Glomerular visceral epithelial cell (primary cell): Measurements from ENCODE around the gene SH2B3.

Experiments used
- DNase-seq: peaks from one replicate; pipeline ENCODE4 v3.0.0-alpha.2; 2016; ENCODE audit errors: extremely low spot score

SH2B3 gene

DNA sequence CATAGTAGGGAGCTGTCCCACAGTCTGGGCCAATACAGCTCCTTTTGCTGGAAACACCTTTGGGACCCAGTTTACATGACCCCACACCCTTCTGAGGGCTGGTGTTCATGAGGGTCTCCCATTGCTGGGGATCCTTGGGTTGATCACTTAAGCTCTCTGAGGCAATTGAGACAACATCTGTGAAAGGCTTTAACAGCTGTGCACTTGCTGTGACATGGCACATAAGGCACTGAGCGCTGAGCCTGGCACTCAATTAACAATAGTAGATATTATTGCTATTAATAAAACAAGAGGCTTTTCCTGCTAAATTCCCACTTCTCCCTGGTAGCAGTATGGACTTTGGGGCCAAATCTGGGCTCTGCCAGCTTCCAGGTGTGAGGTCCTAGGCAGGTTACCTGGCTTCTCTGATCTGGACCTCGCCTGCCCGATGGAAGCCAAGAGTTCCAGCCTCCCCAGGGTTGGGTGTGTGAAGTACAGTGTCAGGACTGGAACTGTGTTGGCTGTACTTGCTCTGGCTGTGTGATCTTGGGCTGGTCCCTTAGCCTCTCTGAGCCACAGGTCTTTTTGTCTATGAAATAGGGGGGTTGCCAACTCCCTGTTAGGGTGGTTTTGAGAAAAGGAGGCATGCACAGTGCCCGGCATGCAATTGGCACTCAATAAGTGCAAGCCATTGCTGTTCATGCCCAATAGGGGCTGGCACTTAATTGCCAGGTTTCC, 3.1 kb downstream of the SH2B3 start:
- no peak for DNase-seq

DNA sequence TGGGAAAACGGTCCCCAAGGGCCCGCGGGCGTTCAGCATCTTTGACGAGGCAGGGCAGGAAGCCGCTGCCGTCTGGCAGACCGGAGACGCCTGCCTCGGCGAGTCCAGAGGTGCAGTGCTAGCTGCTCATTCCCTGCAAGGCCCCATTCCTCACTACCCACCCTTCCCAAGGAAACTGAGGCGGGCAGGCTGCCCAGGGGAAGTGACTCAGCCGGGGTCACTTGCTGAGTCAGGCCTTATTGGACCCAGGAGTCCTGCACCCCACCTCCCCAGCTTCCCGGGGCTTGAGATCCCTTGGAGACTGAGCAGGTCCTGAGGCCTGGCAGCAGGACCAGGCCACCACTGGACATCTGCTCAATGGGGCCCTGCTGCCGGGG, 3.7 kb downstream of the SH2B3 start:
- DNase-seq = peak; percentile 18

DNA sequence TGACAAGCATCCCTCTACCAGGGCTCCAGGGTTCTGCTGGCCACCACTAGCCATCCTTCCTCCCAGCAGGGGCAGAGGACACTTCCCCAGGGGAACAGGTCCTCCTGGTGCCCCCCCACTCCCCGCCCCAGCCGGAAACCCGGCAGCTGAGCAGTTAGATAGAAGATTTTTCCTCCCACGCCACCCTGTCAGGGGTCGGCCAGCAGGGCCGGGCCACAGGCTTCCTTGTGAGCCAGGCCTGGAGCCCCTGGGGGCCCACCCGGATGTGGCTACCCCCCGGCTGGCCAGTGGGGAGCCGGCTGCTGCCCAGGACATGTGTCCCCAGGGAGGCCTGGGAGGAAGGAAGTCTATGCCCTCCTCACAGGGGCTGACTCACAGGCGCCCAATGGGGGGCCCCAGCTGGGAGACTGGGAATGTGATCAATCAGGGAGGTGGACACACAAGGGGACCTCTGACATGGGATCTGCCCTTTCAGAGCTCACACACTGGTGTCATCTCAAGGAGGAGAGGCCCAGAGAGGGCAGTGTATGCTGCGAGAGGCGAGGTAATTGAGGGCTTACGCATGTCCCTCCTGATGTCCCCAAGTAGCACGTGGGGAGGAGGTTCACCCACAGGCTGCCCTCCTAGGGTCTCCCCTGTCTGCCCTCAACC, 4.2 kb downstream of the SH2B3 start:
- peak; percentile 86 for DNase-seq

DNA sequence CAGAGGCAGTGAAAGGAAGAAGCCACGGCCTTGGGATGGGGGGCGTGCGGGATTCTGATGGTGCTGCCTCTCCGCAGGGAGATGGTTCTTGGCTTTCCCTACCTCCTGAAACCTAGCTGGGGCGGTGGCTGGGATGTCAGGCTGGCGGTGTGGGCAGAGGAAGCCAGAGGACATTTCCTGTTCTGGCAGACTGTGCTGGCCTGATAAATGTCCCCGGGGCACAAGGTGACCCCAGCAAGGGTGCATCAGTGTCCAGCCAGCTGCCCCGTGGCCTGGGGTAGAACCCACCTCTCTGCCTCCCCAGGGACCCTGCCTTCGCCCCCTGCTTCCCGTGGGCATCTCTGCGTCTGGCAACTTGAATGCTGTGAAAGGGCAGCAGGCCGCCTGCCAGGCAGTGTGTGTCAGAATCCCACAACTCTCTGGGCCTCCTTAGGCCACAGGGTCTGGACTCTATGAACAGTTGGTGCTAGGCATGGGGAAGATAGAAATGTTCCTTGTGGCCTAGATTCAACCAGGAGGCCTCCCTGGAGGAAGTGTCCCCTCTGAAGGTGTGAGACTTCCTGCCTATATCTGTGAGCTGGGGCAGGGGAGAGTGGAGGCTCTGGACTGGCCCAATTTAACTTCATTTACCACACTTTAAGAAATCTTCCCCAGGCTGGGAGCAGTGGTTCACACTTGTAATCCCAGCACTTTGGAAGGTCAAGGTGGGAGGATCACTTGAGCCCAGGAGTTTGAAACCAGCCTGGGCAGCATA, 4.9 kb downstream of the SH2B3 start:
- peak; percentile 46 for DNase-seq

DNA sequence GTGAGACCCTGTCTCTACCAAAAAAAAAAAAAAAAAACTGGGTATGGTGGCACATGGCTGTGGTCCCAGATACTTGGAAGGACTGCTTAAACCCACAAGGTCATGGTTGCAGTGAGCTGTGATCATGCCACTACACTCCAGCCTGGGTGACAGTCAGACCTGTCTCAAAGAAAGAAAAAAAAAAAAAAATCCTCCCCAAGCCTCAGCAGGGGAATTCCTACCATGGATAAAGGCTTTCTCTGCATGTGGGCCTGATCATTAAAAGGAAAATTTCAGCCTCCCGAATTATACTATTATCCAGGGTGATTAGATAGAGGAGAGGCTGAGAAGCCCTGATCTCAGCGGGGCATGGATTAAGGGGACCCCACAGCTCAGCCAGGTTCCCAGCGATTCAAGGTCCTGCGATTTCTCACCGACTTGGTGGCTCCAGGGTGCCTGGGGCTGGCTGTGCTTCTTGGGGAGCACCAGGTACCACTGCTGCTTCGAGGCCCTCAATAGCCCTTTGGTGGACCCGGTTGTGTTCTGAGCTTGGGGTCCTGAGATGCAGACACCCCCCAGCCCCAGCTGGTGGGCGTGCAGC, 5.6 kb downstream of the SH2B3 start:
- no peak for DNase-seq

DNA sequence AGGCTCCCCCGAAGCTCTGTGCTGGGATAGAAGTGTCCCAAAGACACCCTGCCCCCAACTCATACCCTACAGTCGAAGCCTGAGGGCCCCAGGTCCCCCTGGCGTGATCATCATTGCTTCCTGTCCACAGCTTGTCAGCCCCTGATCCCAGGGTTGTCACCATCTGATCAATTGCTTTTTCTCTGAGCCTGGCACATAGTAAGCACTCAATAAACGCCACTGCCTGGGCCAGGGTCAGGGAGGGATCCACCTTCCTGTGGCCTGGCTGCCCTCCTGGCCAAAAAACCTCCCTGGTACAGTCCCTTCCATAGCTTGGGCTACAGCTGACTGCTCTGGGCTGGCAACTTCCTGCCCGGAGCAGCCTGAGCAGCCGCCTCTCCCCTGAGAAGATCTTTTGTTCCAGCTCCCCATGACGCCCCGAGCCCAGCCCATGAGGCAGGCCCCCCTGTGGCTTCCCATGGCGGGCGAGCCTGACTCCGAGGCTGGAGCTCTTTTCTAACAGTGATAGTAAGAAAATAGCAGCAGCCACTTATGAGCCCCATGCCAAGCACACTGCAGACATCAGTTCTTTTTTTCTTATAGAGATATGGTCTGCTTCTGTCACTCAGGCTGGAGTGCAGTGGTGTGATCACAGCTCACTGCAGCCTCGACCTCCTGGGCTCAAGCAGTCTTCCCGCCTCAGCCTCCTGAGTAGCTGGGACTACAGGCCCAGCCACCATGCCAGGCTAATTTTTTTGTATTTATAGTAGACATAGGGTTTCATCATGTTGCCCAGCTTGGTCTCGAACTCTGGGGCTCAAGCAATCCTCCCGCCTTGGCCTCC, 6.5 kb downstream of the SH2B3 start:
- peak; percentile 63 for DNase-seq

DNA sequence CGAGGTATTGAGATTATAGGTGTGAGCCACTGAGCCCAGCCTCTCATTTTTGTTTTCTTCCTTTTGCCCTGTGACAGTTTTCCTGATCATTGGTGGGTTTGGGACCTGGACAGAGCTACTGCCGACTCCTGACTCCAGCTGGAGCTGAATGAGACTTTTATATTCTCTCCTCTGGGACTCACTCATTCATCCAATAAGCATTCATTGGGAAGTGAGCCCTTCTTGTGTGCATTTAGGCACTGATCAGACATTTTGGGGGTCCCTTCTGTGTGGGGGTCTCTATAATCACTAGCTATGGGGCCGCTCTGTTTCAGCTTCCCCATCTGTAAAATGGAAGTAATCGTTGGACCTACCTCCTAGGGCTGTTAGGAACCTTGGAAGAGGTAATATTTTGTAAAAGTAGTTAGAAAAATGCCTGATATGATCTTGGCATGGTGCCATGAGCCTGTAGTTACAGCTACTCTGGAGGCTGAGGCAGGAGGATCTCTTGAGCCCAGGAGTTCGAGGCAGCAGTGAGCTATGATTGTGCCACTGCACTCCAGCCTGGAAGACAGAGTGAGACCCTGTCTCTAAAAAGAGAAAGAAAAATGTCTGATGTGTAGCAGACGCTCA, 7.2 kb downstream of the SH2B3 start:
- no peak for DNase-seq

DNA sequence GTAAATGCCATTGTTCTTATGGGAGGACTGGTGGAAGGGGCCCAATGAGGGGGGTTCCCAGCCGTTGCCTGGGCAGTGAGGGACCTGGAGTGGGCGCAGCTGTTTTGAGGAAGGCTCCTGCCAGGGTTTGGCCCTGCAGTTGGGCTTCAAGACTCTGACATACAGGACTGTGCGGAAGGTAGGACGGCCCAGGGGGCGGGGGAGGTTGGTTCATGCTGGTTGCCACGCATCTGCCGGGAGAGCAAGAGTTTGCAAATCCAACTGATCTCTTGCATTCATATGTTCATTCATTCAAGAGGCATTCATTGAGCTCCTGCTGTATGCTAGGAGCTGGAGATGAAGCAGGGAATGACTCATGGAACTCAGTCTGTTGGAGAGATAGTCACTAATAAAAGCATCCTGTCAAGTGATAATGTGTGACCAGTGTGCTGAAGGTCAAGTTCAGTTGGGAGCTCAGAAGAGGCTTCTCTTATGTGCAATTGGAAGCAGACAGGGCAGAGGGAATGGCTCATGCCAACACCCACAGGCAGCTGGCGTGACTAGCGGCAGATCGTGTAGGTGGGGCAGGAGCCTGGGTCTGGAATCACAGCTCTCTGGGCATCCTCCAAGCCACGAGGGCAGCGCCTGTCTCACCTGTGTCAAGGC, 7.8 kb downstream of the SH2B3 start:
- peak; percentile 61 for DNase-seq

DNA sequence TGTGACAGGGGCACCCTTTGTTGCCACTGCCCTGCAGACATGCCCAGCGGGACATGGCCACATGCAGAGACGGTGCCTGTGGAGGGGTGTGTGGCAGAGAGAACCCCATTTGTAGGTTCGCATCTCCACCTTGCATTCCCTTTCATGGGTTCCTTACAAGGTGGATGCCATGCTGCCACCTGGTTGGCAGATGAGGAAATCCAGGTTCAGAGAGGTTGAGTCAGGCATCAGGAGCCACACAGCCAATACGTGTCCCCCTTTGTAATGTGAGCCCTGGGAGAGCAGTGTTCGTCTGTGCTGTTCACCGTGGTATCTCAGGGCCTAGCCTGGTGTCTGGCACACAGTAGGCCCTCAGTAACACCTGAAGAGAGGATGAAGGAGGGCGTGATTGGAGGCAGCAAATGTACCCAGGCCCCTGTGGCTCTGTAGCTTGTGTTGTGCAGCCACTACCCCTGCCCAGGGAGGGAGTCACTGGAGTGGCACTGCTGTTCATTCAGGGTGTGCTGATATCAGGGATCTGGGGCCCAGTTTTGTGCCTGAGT, 9.1 kb downstream of the SH2B3 start:
- DNase-seq = no peak

DNA sequence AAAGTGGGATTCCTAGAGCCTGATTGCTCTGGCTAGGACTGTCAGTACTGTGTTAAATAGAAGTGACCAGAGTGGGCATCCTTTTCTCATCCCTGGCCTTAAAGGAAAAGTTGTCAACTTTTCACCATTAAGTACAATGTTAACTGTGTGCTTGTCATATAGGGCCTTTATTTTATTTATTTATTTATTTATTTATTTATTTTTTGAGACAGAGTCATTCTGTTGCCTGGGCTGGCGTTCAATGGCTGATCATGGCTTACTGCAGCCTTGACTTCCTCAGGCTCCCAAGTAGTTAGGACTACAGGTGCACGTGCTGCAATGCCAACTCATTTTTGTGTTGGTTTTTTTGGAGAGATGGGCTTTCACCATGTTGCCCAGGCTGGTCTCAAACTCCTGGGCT, 11.6 kb downstream of the SH2B3 start:
- no peak for DNase-seq

DNA sequence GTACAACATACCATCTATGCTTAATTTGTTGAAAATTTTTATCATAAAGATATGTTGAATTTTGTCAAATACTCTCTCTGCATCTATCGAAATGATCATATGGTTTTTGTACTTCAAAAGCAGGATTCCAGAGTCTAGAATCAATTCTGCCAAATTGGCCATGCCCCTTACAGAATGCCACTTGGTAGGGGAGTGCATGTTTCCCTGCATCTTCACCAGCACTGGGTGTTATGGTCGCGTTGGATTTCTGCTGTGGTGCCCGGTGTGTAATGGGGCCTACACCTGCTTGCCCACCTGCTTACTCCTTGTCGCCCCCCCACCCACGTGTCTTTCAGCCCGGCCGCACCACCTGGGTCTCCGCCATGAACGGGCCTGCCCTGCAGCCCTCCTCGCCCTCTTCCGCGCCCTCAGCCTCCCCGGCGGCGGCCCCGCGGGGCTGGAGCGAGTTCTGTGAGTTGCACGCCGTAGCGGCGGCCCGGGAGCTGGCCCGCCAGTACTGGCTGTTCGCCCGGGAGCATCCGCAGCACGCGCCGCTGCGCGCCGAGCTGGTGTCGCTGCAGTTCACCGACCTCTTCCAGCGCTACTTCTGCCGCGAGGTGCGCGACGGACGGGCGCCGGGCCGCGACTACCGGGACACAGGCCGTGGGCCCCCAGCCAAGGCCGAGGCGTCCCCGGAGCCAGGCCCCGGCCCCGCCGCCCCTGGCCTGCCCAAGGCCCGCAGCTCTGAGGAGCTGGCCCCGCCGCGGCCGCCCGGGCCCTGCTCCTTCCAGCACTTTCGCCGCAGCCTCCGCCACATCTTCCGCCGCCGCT, 12.3 kb downstream of the SH2B3 start:
- no peak for DNase-seq

DNA sequence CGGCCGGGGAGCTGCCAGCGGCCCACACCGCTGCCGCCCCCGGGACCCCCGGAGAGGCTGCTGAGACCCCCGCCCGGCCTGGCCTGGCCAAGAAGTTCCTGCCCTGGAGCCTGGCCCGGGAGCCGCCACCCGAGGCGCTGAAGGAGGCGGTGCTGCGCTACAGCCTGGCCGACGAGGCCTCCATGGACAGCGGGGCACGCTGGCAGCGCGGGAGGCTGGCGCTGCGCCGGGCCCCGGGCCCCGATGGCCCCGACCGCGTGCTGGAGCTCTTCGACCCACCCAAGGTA, 12.8 kb downstream of the SH2B3 start:
- no peak for DNase-seq

DNA sequence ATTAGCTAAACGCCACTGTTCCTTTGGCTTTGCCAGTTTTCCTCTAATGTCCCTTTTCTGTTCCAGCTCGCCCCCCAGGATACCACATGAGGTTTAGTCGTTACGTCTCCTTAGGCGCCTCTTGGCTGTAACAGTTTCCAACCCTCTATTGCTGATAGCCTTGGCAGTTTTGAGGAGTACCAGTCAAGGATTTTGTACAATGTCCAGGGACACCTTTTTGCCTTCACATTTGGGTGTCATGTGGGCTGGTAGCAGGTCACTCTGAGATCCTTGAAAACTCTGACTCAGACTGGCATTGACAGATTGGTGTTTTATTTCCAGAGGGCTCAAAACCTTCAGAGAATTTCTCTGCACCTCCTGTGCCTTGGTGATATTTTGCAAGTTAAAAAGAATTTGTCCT, 14.1 kb downstream of the SH2B3 start:
- no peak for DNase-seq

DNA sequence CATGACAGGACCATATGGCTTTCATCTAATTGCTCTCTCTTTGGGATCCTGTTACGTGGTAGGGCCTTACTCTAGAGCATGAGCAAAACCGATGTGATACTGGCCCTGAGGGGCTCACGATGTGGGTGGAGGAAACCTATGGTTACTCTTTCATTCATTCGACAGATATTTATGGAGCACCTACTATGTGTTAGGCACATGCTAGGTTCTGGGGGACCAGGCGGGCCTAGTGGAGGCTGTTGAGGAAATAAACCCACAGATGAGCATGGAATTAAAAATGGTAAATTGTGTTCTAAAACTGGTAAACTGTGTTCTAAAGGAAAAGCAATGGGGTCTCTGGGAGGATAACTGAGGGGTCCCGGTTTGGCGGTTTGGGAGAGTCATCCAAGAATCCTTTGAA, 14.8 kb downstream of the SH2B3 start:
- no peak for DNase-seq

DNA sequence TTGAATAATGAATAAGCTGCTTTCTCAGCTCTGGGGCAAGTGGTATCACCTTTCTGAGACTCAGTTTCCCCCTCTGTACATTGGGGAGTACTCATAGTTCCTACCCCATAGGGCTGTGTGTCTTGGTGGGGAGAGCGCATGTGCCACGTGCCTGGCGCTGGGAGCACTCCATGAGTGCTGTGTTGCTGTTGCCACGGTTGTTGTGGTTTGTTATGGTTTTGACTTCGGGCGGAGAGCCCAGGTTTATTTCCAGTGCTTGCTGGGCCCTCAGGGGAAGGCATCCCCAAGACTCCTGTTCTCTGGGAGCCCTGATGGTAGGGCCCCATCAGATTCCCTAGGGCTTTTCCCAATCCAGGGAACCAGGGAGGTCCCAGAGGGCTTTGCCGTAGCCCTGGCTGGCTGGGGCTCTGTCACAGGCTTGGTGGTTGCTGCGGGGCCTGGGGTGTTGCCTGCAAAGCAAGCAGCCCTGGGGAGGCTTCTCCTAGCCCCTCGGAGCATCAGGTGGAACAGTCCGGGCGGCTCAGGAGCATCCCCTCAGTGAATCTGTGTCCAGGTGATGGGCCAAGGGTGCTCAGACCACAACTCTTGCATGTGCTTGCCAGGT, 18.6 kb downstream of the SH2B3 start:
- DNase-seq = no peak

DNA sequence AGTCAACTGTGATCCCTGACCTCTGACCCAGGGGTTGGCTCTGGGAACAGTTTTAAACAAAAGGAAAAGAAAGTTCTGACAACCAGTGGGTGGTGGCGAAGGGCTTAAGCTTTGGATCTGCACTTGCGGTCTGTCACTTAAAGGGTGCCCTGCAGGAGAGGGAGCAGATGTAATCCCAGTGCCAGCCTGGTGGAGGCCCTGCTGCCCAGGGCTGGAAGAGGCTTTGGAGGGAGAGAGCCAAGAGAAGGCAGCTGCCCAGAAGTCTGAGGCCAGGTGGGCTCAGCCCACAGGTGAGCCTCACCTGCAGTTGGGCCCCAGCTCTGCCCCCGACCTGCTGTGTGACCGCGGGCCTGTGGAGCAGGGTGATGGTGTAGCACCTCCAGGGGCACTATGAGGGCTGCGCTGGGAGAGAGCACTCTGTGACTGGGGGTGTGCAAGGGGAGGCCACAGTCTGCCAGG, 19.1 kb downstream of the SH2B3 start:
- no peak for DNase-seq

DNA sequence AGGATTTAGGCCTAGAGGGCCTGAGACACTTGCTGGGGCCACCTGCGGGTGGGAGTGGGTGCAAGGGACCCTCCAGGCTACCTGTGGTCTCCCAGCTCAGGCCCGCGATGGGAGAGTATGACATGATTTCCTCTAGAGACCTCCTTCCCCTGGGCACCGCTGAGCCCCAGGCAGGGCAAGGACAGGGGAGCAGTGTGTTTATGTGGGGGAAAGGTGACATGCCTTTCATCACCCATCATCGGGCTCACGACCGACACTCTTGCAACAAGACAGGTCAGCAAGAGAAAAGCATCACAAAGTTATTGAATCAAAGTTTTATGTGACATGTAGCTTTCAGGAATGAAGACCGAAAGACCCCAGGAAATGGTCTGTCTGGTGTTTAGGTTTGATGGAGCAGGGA, 19.9 kb downstream of the SH2B3 start:
- DNase-seq = peak; percentile 29

DNA sequence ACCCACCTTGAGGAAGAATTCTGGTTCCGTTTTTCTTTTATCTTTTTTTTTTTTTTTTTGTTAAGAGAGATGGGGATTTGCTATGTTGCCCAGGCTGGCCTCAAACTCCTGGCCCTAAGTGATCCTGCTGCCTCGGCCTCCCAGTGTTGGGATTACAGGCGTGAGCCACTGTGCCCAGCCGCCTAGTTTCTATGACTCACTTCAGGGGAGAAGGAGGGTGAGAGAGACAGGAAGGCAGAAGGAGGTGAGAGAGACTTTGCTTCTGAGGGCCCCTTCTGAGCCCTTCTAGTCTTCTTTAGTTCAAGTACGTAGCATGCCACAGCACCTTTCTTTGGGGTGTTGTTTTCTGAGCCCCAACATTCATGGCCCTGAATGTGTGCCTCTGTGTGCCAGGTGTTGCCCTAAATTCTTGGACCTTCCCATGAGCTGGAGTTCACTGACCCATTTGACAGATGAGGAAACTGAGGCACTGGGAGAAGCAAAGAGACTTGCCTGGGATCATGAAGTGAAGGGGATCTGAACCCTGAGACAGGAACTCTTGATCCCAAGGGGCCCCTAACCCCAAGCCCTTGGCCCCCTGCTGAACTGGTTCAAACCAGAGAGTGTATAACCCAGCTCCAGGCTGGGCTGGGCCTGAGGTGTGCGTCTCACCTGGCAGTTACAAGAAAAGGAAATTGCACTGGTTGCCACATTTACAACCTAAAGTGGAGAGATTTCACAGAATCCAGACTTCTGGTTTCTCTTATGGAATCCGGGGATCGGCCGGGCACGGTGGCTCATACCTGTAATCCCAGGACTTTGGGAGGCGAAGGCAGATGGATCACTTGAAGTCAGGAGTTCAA, 20.8 kb downstream of the SH2B3 start:
- peak; percentile 42 for DNase-seq
